GM12872 (cell line): ENCODE results near the gene GREB1L.

ENCODE experiments used
- CTCF ChIP-seq: IDR thresholded peaks from 3 replicates; pipeline ENCODE4 v1.5.1; 2011; ENCODE audit warnings: low read depth, mild to moderate bottlenecking, low read length, moderate library complexity; ENCODE audit not compliant: insufficient read depth

The GREB1L gene

GRCh38 chr18:21345840-21346239 is 103.8 kb downstream of the GREB1L start:
- no peak for TF ChIP-seq CTCF

GRCh38 chr18:21359746-21360145 is 117.7 kb downstream of the GREB1L start:
- TF ChIP-seq CTCF: no peak

- TF ChIP-seq CTCF: no peak
Measured at GRCh38 chr18:21361307-21361880, 119.4 kb downstream of the GREB1L start.

- TF ChIP-seq CTCF: no peak
Measured at GRCh38 chr18:21362831-21363230, 120.8 kb downstream of the GREB1L start.

- no peak for TF ChIP-seq CTCF
Measured at GRCh38 chr18:21363348-21363747, 121.3 kb downstream of the GREB1L start.

- no peak for TF ChIP-seq CTCF
Measured at GRCh38 chr18:21364471-21364870, 122.4 kb downstream of the GREB1L start.

- TF ChIP-seq CTCF: no peak
Measured at GRCh38 chr18:21366896-21367295, 124.9 kb downstream of the GREB1L start.
